Measurements from ENCODE around the gene MRGPRG.

MRGPRG gene

GRCh38 chr11:3220101-3220500, 1.5 kb upstream of the MRGPRG start:
- H4K8ac ChIP-seq (ENCODE audit: low read depth, low read length) = no peak overlapping the region
- no peak overlapping the region for H3K27ac ChIP-seq (ENCODE audit: low read depth, low read length)
- H4K5ac ChIP-seq (ENCODE audit: low read length) = no peak overlapping the region
- no peaks in the 10 kb centered on the region for H3K4me1 ChIP-seq (ENCODE audit: control insufficient read depth, low read depth, low read length)
- H3K18ac ChIP-seq (ENCODE audit: low read length) = no peak overlapping the region
- H3K4me2 ChIP-seq (ENCODE audit: low read length) = no peak overlapping the region
- H3K79me2 ChIP-seq (ENCODE audit: control insufficient read depth, insufficient read depth, low read length) = no peaks in the 10 kb centered on the region
- no peak overlapping the region for H3K4me3 ChIP-seq (ENCODE audit: low read length)
- H2BK5ac ChIP-seq (ENCODE audit: low read length) = no peak overlapping the region
- H3K23ac ChIP-seq (ENCODE audit: low read length) = no peak overlapping the region
- H3K4ac ChIP-seq (ENCODE audit: low read depth, low read length) = no peak overlapping the region
- no peak overlapping the region for H2BK120ac ChIP-seq (ENCODE audit: low read depth, low read length)
- no peaks in the 10 kb centered on the region for H3K79me1 ChIP-seq (ENCODE audit: low read length)
- DNase-seq = no peak
- H2AK5ac ChIP-seq (ENCODE audit: low read length) = no peak overlapping the region
- WGBS (ENCODE audit: extremely low coverage, insufficient coverage, low lambda C conversion rate) = no CpG with 5 or more reads among the region's 11 CpGs
- H3K27me3 ChIP-seq (ENCODE audit: insufficient read depth, low read length, poor library complexity) = no peaks in the 10 kb centered on the region
- no peaks in the 10 kb centered on the region for H3K36me3 ChIP-seq (ENCODE audit: control insufficient read depth, insufficient read depth, low read length)
- no peak overlapping the region for H3K56ac ChIP-seq (ENCODE audit: low read length)
- no peak overlapping the region for H2BK15ac ChIP-seq (replicated peaks; ENCODE audit: low read depth)
- H3K9ac ChIP-seq (ENCODE audit: low read length) = no peak overlapping the region

GRCh38 chr11:3219281-3219892, 774 bp upstream of the MRGPRG start:
- no peak overlapping the region for H2BK120ac ChIP-seq (ENCODE audit: low read depth, low read length)
- no peak overlapping the region for H3K9ac ChIP-seq (ENCODE audit: low read length)
- H3K27me3 ChIP-seq (ENCODE audit: insufficient read depth, low read length, poor library complexity) = no peaks in the 10 kb centered on the region
- no peaks in the 10 kb centered on the region for H3K4me1 ChIP-seq (ENCODE audit: control insufficient read depth, low read depth, low read length)
- H4K8ac ChIP-seq (ENCODE audit: low read depth, low read length) = no peak overlapping the region
- no peak overlapping the region for H2BK15ac ChIP-seq (replicated peaks; ENCODE audit: low read depth)
- no peak overlapping the region for H3K27ac ChIP-seq (ENCODE audit: low read depth, low read length)
- no peak overlapping the region for H3K23ac ChIP-seq (ENCODE audit: low read length)
- no peak overlapping the region for H3K4me2 ChIP-seq (ENCODE audit: low read length)
- no peaks in the 10 kb centered on the region for H3K79me2 ChIP-seq (ENCODE audit: control insufficient read depth, insufficient read depth, low read length)
- no peak overlapping the region for H4K5ac ChIP-seq (ENCODE audit: low read length)
- no peak overlapping the region for H3K4me3 ChIP-seq (ENCODE audit: low read length)
- H3K36me3 ChIP-seq (ENCODE audit: control insufficient read depth, insufficient read depth, low read length) = no peaks in the 10 kb centered on the region
- no peak for DNase-seq
- no peak overlapping the region for H3K4ac ChIP-seq (ENCODE audit: low read depth, low read length)
- no peak overlapping the region for H3K18ac ChIP-seq (ENCODE audit: low read length)
- H2BK5ac ChIP-seq (ENCODE audit: low read length) = no peak overlapping the region
- no peak overlapping the region for H2AK5ac ChIP-seq (ENCODE audit: low read length)
- H3K79me1 ChIP-seq (ENCODE audit: low read length) = no peaks in the 10 kb centered on the region
- WGBS (ENCODE audit: extremely low coverage, insufficient coverage, low lambda C conversion rate) = no CpG with 5 or more reads among the region's 14 CpGs
- H3K56ac ChIP-seq (ENCODE audit: low read length) = no peak overlapping the region

- no peak for DNase-seq
- Histone ChIP-seq H3K79me1 (ENCODE audit: low read length) (no peaks in the 10 kb centered on the region), H2AK5ac (ENCODE audit: low read length) (no peak overlapping the region), H3K4me2 (ENCODE audit: low read length) (no peak overlapping the region), H3K23ac (ENCODE audit: low read length) (no peak overlapping the region), H3K79me2 (ENCODE audit: control insufficient read depth, insufficient read depth, low read length) (no peaks in the 10 kb centered on the region), H4K8ac (ENCODE audit: low read depth, low read length) (no peak overlapping the region), H3K9ac (ENCODE audit: low read length) (no peak overlapping the region), H3K4me1 (ENCODE audit: control insufficient read depth, low read depth, low read length) (no peaks in the 10 kb centered on the region), H3K4me3 (ENCODE audit: low read length) (no peak overlapping the region), H4K5ac (ENCODE audit: low read length) (no peak overlapping the region), H3K4ac (ENCODE audit: low read depth, low read length) (no peak overlapping the region), H3K27ac (ENCODE audit: low read depth, low read length) (no peak overlapping the region), H3K27me3 (ENCODE audit: insufficient read depth, low read length, poor library complexity) (no peaks in the 10 kb centered on the region), H2BK5ac (ENCODE audit: low read length) (no peak overlapping the region), H3K36me3 (ENCODE audit: control insufficient read depth, insufficient read depth, low read length) (no peaks in the 10 kb centered on the region), H2BK120ac (ENCODE audit: low read depth, low read length) (no peak overlapping the region), H3K56ac (ENCODE audit: low read length) (no peak overlapping the region), H2BK15ac (replicated peaks; ENCODE audit: low read depth) (no peak overlapping the region), H3K18ac (ENCODE audit: low read length) (no peak overlapping the region)
- no CpG with 5 or more reads among the region's 49 CpGs for WGBS (ENCODE audit: extremely low coverage, insufficient coverage, low lambda C conversion rate)
These were observed 663 bp downstream of the MRGPRG start for GRCh38 chr11:3217818-3218482.

- no peak for DNase-seq
- no peak overlapping the region for H2BK120ac ChIP-seq (ENCODE audit: low read depth, low read length)
- H3K27ac ChIP-seq (ENCODE audit: low read depth, low read length) = no peak overlapping the region
- no peak overlapping the region for H2AK5ac ChIP-seq (ENCODE audit: low read length)
- no peak overlapping the region for H2BK15ac ChIP-seq (replicated peaks; ENCODE audit: low read depth)
- no peaks in the 10 kb centered on the region for H3K36me3 ChIP-seq (ENCODE audit: control insufficient read depth, insufficient read depth, low read length)
- H3K4me1 ChIP-seq (ENCODE audit: control insufficient read depth, low read depth, low read length) = no peaks in the 10 kb centered on the region
- no peak overlapping the region for H2BK5ac ChIP-seq (ENCODE audit: low read length)
- no peak overlapping the region for H3K56ac ChIP-seq (ENCODE audit: low read length)
- no peaks in the 10 kb centered on the region for H3K27me3 ChIP-seq (ENCODE audit: insufficient read depth, low read length, poor library complexity)
- no peak overlapping the region for H3K4me3 ChIP-seq (ENCODE audit: low read length)
- no peaks in the 10 kb centered on the region for H3K79me2 ChIP-seq (ENCODE audit: control insufficient read depth, insufficient read depth, low read length)
- no peaks in the 10 kb centered on the region for H3K79me1 ChIP-seq (ENCODE audit: low read length)
- no peak overlapping the region for H3K18ac ChIP-seq (ENCODE audit: low read length)
- H4K8ac ChIP-seq (ENCODE audit: low read depth, low read length) = no peak overlapping the region
- H3K4ac ChIP-seq (ENCODE audit: low read depth, low read length) = no peak overlapping the region
- no peak overlapping the region for H3K4me2 ChIP-seq (ENCODE audit: low read length)
- H4K5ac ChIP-seq (ENCODE audit: low read length) = no peak overlapping the region
- H3K9ac ChIP-seq (ENCODE audit: low read length) = no peak overlapping the region
- WGBS (ENCODE audit: extremely low coverage, insufficient coverage, low lambda C conversion rate) = no CpG with 5 or more reads among the region's 11 CpGs
- no peak overlapping the region for H3K23ac ChIP-seq (ENCODE audit: low read length)
These were observed 2.5 kb downstream of the MRGPRG start for GRCh38 chr11:3216027-3216525.

GRCh38 chr11:3215346-3216026, 3.1 kb downstream of the MRGPRG start:
- DNase-seq = peak; percentile 27

More at GRCh38 chr11:3215346-3216026, 3.1 kb downstream of the MRGPRG start:
- Histone ChIP-seq H3K18ac (ENCODE audit: low read length) (no peak overlapping the region), H3K79me2 (ENCODE audit: control insufficient read depth, insufficient read depth, low read length) (no peaks in the 10 kb centered on the region), H3K4me3 (ENCODE audit: low read length) (no peak overlapping the region), H4K8ac (ENCODE audit: low read depth, low read length) (no peak overlapping the region), H3K9ac (ENCODE audit: low read length) (no peak overlapping the region), H3K4ac (ENCODE audit: low read depth, low read length) (no peak overlapping the region), H3K23ac (ENCODE audit: low read length) (no peak overlapping the region), H3K36me3 (ENCODE audit: control insufficient read depth, insufficient read depth, low read length) (no peaks in the 10 kb centered on the region), H4K5ac (ENCODE audit: low read length) (no peak overlapping the region), H3K4me1 (ENCODE audit: control insufficient read depth, low read depth, low read length) (no peaks in the 10 kb centered on the region), H3K27me3 (ENCODE audit: insufficient read depth, low read length, poor library complexity) (no peaks in the 10 kb centered on the region), H3K79me1 (ENCODE audit: low read length) (no peaks in the 10 kb centered on the region), H3K27ac (ENCODE audit: low read depth, low read length) (no peak overlapping the region), H3K56ac (ENCODE audit: low read length) (no peak overlapping the region), H3K4me2 (ENCODE audit: low read length) (no peak overlapping the region), H2AK5ac (ENCODE audit: low read length) (no peak overlapping the region), H2BK120ac (ENCODE audit: low read depth, low read length) (no peak overlapping the region), H2BK15ac (replicated peaks; ENCODE audit: low read depth) (no peak overlapping the region), H2BK5ac (ENCODE audit: low read length) (no peak overlapping the region)
- no CpG with 5 or more reads among the region's 17 CpGs for WGBS (ENCODE audit: extremely low coverage, insufficient coverage, low lambda C conversion rate)

Measured in mesendoderm (in vitro differentiated cells).